ENCODE data around the gene MT1B.
A peak's percentile ranks its signal among the peaks of the same experiment; 100 is the strongest.

The MT1B gene

DNA sequence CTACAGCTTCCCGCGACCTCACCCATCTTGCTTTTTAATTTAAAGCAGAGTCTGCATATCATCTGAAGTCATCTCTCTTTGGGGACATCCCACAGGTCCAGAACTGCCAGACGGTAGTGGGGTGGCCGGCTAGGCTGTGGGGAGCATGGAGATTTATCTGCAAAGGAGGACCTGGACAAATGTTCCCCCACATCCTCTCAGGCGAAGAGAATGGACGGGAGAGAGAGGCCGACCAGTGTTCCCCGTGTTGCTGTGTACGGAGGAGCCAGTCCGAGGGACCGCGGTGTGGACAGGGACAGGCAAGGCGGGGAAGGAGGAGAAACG is 19.9 kb upstream of the MT1B start:
- no peak for TF ChIP-seq CTCF (conservative IDR thresholded peaks at IDR 0.05; ENCODE audit: low read depth, low read length)
- no peak for DNase-seq (ENCODE audit: low read depth)
- peak overlapping the region; percentile 53 for H3K4me3 ChIP-seq (ENCODE audit: low read depth, low read length)

DNA sequence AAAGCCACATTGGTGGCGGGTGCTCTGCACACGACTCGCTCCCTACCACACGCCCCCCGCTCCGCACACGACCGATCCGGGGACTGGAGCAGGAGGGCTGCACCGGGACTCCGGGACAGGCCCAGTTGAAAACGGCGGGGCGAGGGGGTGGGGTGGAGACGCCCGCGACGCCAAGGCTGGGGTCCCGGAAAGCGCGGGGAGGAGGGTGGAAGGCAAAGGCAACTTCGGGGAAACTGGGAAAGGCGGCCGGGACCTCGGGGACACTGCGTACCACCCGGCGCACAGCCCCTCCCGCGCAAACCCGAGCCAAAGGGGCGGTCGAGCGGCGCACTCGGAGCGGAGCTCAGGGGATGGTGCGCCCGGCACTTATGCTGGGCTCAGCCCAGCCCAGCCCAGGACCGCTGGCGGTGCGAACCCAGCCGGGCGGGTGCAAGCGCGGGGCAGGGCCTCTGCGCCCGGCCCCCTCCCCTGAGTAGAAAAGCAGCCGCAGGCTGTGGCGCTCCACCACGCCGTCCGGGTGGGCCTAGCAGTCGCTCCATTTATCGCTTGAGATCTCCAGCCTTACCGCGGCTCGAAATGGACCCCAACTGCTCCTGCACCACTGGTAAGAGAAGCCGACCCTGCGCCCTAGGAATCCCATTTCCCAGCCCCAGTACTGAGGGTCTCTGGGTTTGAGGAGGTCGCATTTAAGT is 19.4 kb upstream of the MT1B start, which contains the start of gene MT1M:
TSS of gene MT1M (plus strand) at position 504 of the 692 bp plus-strand sequence. CDS start at position 577, 73 bp downstream.
- no peak for TF ChIP-seq CTCF (conservative IDR thresholded peaks at IDR 0.05; ENCODE audit: low read depth, low read length)
- H3K4me3 ChIP-seq (ENCODE audit: low read depth, low read length): peak within 1 kb of the TSS; percentile 53
- no peak for DNase-seq (ENCODE audit: low read depth)

DNA sequence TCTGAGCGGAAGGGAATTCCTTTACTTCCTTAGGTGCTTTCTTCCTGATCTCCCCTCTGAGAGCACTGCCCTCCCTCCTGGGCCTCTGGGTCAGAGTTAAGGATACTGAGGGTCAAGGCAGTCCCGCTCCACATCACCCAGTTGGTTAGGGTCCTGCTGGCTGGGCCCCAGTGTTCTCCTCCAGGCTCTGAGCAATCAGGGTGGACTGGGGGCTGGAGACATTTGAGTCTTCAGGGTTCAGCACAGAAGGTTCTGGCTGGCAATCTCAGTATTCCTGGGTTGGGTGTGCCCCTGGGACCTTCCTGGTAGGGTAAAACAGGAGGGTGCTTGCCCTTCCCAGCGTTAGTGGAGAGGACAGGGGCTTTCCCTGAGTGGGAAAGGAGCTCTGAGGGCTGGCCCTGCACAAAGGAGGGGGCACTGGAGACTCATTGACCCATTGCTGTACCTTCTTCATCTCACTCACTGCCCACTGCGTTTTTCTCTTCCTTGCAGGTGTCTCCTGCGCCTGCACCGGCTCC is 18.8 kb upstream of the MT1B start:
- peak overlapping the region; percentile 53 for H3K4me3 ChIP-seq (ENCODE audit: low read depth, low read length)
- TF ChIP-seq CTCF (conservative IDR thresholded peaks at IDR 0.05; ENCODE audit: low read depth, low read length): no peak
- DNase-seq (ENCODE audit: low read depth): no peak

DNA sequence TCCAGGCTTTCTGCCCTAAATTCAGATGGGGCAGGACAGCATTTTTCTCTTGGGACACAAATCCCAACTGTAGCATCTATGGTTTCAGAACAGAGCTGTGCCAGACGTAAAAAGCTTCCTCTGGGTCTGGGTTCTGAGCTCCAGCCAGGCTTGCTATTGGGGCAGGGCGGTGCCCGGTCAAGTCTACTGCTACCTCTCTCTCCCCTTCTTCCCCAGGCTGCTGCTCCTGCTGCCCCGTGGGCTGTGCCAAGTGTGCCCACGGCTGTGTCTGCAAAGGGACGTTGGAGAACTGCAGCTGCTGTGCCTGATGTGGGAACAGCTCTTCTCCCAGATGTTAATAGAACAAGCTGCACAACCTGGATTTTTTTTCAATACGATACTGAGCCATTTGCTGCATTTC is 18.2 kb upstream of the MT1B start:
- no peak for TF ChIP-seq CTCF (conservative IDR thresholded peaks at IDR 0.05; ENCODE audit: low read depth, low read length)
- no peak for DNase-seq (ENCODE audit: low read depth)
- no peak overlapping the region for H3K4me3 ChIP-seq (ENCODE audit: low read depth, low read length)

- no peak for TF ChIP-seq CTCF (conservative IDR thresholded peaks at IDR 0.05; ENCODE audit: low read depth, low read length)
- no peak for DNase-seq (ENCODE audit: low read depth)
- H3K4me3 ChIP-seq (ENCODE audit: low read depth, low read length): peak overlapping the region; percentile 45
Measured at GRCh38 chr16:56634715-56635440, 16.8 kb upstream of the MT1B start.

- peak overlapping the region; percentile 45 for H3K4me3 ChIP-seq (ENCODE audit: low read depth, low read length)
- no peak for DNase-seq (ENCODE audit: low read depth)
- no peak for TF ChIP-seq CTCF (conservative IDR thresholded peaks at IDR 0.05; ENCODE audit: low read depth, low read length)
Measured at GRCh38 chr16:56635441-56635967, 16.2 kb upstream of the MT1B start.
